ENCODE data around the gene POLL.

POLL gene

GRCh38 chr10:101573885-101574753 lies 13.9 kb downstream of the POLL start:
- Histone ChIP-seq H3K9ac (ENCODE audit: low read length) (no peak overlapping the region), H3K4me3 (ENCODE audit: low read depth, low read length) (no peak overlapping the region), H2BK5ac (ENCODE audit: low read depth, low read length, poor library complexity) (no peak overlapping the region), H3K14ac (ENCODE audit: low read length) (no peak overlapping the region), H2AFZ (ENCODE audit: insufficient read depth, low read length, poor library complexity) (no peak overlapping the region), H3K4ac (ENCODE audit: low read depth, low read length) (no peak overlapping the region), H3K27me3 (ENCODE audit: insufficient read depth, low read length) (peaks cover 2% of the 10 kb centered on the region), H4K12ac (ENCODE audit: low read depth, low read length) (no peak overlapping the region), H3K27ac (ENCODE audit: low read depth, low read length) (no peak overlapping the region), H3K79me2 (ENCODE audit: control insufficient read depth, insufficient read depth, low read length, poor library complexity) (peaks cover 2% of the 10 kb centered on the region), H3K23ac (ENCODE audit: low read length) (no peak overlapping the region), H3K79me1 (ENCODE audit: low read length) (no peaks in the 10 kb centered on the region), H4K8ac (ENCODE audit: low read depth, low read length) (no peak overlapping the region), H4K91ac (ENCODE audit: low read depth, low read length) (no peak overlapping the region), H2BK120ac (ENCODE audit: insufficient read depth, low read length, poor library complexity) (no peak overlapping the region), H2AK5ac (ENCODE audit: low read length) (no peak overlapping the region), H3K4me1 (ENCODE audit: control insufficient read depth in 1 of 2, insufficient read depth in 2 of 2, low read length in 2 of 2) (peaks cover 0 to 10% of the 10 kb centered on the region in 2 experiments), H2BK12ac (ENCODE audit: low read length) (no peak overlapping the region), H3K18ac (ENCODE audit: low read length) (no peak overlapping the region), H3K9me3 (ENCODE audit: insufficient read depth, low read depth, low read length) (peaks cover 4% of the 10 kb centered on the region), H3K4me2 (ENCODE audit: low read length) (no peak overlapping the region), H3K36me3 (ENCODE audit: control insufficient read depth in 1 of 2, insufficient read depth in 2 of 2, low read length in 2 of 2) (peaks cover 6 to 10% of the 10 kb centered on the region in 2 experiments)
- DNase-seq: no peak
- WGBS (ENCODE audit: extremely low coverage, insufficient coverage, insufficient read length): no CpG with 5 or more reads among the region's 25 CpGs

GRCh38 chr10:101572785-101573184 lies 15.3 kb downstream of the POLL start:
- Histone ChIP-seq H3K4me3 (ENCODE audit: low read depth, low read length) (no peak overlapping the region), H2AFZ (ENCODE audit: insufficient read depth, low read length, poor library complexity) (no peak overlapping the region), H3K4me2 (ENCODE audit: low read length) (no peak overlapping the region), H3K23ac (ENCODE audit: low read length) (no peak overlapping the region), H2BK12ac (ENCODE audit: low read length) (no peak overlapping the region), H3K18ac (ENCODE audit: low read length) (no peak overlapping the region), H2BK5ac (ENCODE audit: low read depth, low read length, poor library complexity) (no peak overlapping the region), H3K36me3 (ENCODE audit: control insufficient read depth in 1 of 2, insufficient read depth in 2 of 2, low read length in 2 of 2) (peaks cover 0 to 2% of the 10 kb centered on the region in 2 experiments), H3K9ac (ENCODE audit: low read length) (peak overlapping the region; percentile 11), H2AK5ac (ENCODE audit: low read length) (no peak overlapping the region), H4K12ac (ENCODE audit: low read depth, low read length) (no peak overlapping the region), H3K4ac (ENCODE audit: low read depth, low read length) (no peak overlapping the region), H3K14ac (ENCODE audit: low read length) (no peak overlapping the region), H3K79me2 (ENCODE audit: control insufficient read depth, insufficient read depth, low read length, poor library complexity) (peaks cover 2% of the 10 kb centered on the region), H4K91ac (ENCODE audit: low read depth, low read length) (no peak overlapping the region), H3K27ac (ENCODE audit: low read depth, low read length) (no peak overlapping the region), H3K79me1 (ENCODE audit: low read length) (no peaks in the 10 kb centered on the region), H4K8ac (ENCODE audit: low read depth, low read length) (no peak overlapping the region), H2BK120ac (ENCODE audit: insufficient read depth, low read length, poor library complexity) (no peak overlapping the region), H3K27me3 (ENCODE audit: insufficient read depth, low read length) (peaks cover 3% of the 10 kb centered on the region), H3K4me1 (ENCODE audit: control insufficient read depth in 1 of 2, insufficient read depth in 2 of 2, low read length in 2 of 2) (peaks cover 0 to 10% of the 10 kb centered on the region in 2 experiments), H3K9me3 (ENCODE audit: insufficient read depth, low read depth, low read length) (peaks cover 4% of the 10 kb centered on the region)
- no peak for DNase-seq
- no CpG with 5 or more reads among the region's 2 CpGs for WGBS (ENCODE audit: extremely low coverage, insufficient coverage, insufficient read length)

GRCh38 chr10:101572126-101572525 lies 15.9 kb downstream of the POLL start:
- Histone ChIP-seq H3K27me3 (ENCODE audit: insufficient read depth, low read length) (peaks cover 6% of the 10 kb centered on the region), H3K23ac (ENCODE audit: low read length) (no peak overlapping the region), H4K8ac (ENCODE audit: low read depth, low read length) (no peak overlapping the region), H3K9ac (ENCODE audit: low read length) (no peak overlapping the region), H3K4me2 (ENCODE audit: low read length) (no peak overlapping the region), H2BK120ac (ENCODE audit: insufficient read depth, low read length, poor library complexity) (no peak overlapping the region), H3K27ac (ENCODE audit: low read depth, low read length) (no peak overlapping the region), H3K4me1 (ENCODE audit: control insufficient read depth in 1 of 2, insufficient read depth in 2 of 2, low read length in 2 of 2) (peaks cover 0 to 10% of the 10 kb centered on the region in 2 experiments), H3K4ac (ENCODE audit: low read depth, low read length) (no peak overlapping the region), H3K18ac (ENCODE audit: low read length) (no peak overlapping the region), H3K4me3 (ENCODE audit: low read depth, low read length) (no peak overlapping the region), H2AK5ac (ENCODE audit: low read length) (no peak overlapping the region), H3K14ac (ENCODE audit: low read length) (no peak overlapping the region), H4K91ac (ENCODE audit: low read depth, low read length) (no peak overlapping the region), H3K79me1 (ENCODE audit: low read length) (no peaks in the 10 kb centered on the region), H2BK12ac (ENCODE audit: low read length) (no peak overlapping the region), H3K9me3 (ENCODE audit: insufficient read depth, low read depth, low read length) (peaks cover 4% of the 10 kb centered on the region), H2BK5ac (ENCODE audit: low read depth, low read length, poor library complexity) (no peak overlapping the region), H3K36me3 (ENCODE audit: control insufficient read depth in 1 of 2, insufficient read depth in 2 of 2, low read length in 2 of 2) (no peaks in the 10 kb centered on the region), H4K12ac (ENCODE audit: low read depth, low read length) (no peak overlapping the region), H3K79me2 (ENCODE audit: control insufficient read depth, insufficient read depth, low read length, poor library complexity) (peaks cover 2% of the 10 kb centered on the region), H2AFZ (ENCODE audit: insufficient read depth, low read length, poor library complexity) (no peak overlapping the region)
- DNase-seq: no peak
- no CpG with 5 or more reads among the region's 7 CpGs for WGBS (ENCODE audit: extremely low coverage, insufficient coverage, insufficient read length)

- H2AFZ ChIP-seq (ENCODE audit: insufficient read depth, low read length, poor library complexity): no peak overlapping the region
- H2BK120ac ChIP-seq (ENCODE audit: insufficient read depth, low read length, poor library complexity): no peak overlapping the region
- no peak overlapping the region for H3K14ac ChIP-seq (ENCODE audit: low read length)
- no peak overlapping the region for H3K27ac ChIP-seq (ENCODE audit: low read depth, low read length)
- DNase-seq: no peak
- no peak overlapping the region for H3K23ac ChIP-seq (ENCODE audit: low read length)
- H3K36me3 ChIP-seq (ENCODE audit: control insufficient read depth in 1 of 2, insufficient read depth in 2 of 2, low read length in 2 of 2): no peaks in the 10 kb centered on the region
- H3K18ac ChIP-seq (ENCODE audit: low read length): no peak overlapping the region
- no peak overlapping the region for H3K4ac ChIP-seq (ENCODE audit: low read depth, low read length)
- no peak overlapping the region for H4K8ac ChIP-seq (ENCODE audit: low read depth, low read length)
- H4K91ac ChIP-seq (ENCODE audit: low read depth, low read length): no peak overlapping the region
- no peak overlapping the region for H2BK12ac ChIP-seq (ENCODE audit: low read length)
- no peaks in the 10 kb centered on the region for H3K79me1 ChIP-seq (ENCODE audit: low read length)
- no peak overlapping the region for H3K4me3 ChIP-seq (ENCODE audit: low read depth, low read length)
- H3K9me3 ChIP-seq (ENCODE audit: insufficient read depth, low read depth, low read length): peaks cover 4% of the 10 kb centered on the region
- H2BK5ac ChIP-seq (ENCODE audit: low read depth, low read length, poor library complexity): no peak overlapping the region
- peaks cover 8% of the 10 kb centered on the region for H3K27me3 ChIP-seq (ENCODE audit: insufficient read depth, low read length)
- no peak overlapping the region for H3K9ac ChIP-seq (ENCODE audit: low read length)
- peaks cover 0 to 10% of the 10 kb centered on the region in 2 experiments for H3K4me1 ChIP-seq (ENCODE audit: control insufficient read depth in 1 of 2, insufficient read depth in 2 of 2, low read length in 2 of 2)
- no peak overlapping the region for H2AK5ac ChIP-seq (ENCODE audit: low read length)
- no CpG with 5 or more reads among the region's 8 CpGs for WGBS (ENCODE audit: extremely low coverage, insufficient coverage, insufficient read length)
- H3K4me2 ChIP-seq (ENCODE audit: low read length): no peak overlapping the region
- peaks cover 2% of the 10 kb centered on the region for H3K79me2 ChIP-seq (ENCODE audit: control insufficient read depth, insufficient read depth, low read length, poor library complexity)
- no peak overlapping the region for H4K12ac ChIP-seq (ENCODE audit: low read depth, low read length)
These were observed 16.7 kb downstream of the POLL start for GRCh38 chr10:101571271-101571925.
